ENCODE results near the gene ISLR2.

ISLR2 gene

DNA sequence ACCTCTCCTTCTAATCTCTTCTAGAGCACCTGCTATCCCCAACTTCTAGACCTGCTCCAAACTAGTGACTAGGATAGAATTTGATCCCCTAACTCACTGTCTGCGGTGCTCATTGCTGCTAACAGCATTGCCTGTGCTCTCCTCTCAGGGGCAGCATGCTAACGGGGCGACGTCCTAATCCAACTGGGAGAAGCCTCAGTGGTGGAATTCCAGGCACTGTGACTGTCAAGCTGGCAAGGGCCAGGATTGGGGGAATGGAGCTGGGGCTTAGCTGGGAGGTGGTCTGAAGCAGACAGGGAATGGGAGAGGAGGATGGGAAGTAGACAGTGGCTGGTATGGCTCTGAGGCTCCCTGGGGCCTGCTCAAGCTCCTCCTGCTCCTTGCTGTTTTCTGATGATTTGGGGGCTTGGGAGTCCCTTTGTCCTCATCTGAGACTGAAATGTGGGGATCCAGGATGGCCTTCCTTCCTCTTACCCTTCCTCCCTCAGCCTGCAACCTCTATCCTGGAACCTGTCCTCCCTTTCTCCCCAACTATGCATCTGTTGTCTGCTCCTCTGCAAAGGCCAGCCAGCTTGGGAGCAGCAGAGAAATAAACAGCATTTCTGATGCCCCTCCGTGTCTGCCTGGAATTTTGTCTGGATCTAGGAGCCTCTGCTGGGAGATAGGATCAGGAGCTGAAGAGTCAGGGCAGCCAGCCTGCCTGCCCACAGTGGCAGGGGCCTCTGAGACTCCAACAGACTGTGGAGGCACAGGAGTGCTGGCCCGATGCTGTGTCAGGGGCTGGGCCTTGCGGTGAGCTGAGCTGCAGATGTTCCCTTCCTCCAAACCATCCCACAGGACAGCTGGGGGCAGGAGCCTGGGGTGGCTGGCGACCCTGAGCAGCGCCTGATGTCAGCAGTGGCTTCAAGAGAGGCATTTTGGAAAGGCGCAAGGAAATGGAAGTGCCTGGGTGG is 46.2 kb downstream of the ISLR2 start:
- DNase-seq (ENCODE audit: low read depth in 2 of 2): no peak

DNA sequence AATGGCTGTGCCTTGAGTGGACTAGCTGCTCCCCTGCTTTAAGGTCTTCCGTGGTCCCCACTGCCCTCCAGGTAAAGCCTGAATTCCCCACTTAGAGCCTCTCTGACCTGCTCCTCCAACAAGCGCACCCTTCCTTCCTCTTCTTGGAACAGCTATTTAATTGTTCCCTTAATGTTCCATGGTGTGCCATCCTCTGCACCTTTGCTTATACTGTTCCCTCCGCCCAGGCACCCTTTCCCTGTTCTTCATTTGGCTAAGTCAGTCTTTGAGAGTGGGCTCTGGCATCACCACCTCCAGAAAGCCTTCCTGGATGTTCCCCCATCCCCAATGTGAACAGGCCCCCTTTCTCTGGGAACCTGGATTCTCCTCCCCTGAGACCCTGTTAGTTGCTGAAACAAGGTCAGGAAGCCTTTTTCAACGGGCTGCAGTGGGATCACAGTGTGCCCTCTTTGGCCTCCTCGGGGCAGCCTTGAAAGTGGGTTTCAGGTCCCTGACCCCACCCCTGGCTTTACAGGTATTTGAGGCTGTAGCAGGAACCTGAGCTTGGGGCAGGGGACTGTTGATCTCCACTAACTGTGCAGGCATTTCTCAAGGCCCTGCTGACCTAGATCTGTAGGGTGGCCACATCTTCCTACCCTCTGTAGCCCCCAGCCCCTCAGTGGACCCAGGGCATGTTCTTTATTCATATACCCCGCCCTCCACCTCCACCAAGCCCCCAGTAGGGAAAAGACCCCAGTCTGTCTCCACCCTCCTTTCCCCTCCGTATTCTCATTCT is 48.1 kb downstream of the ISLR2 start:
- no peak for DNase-seq (ENCODE audit: low read depth in 2 of 2)

DNA sequence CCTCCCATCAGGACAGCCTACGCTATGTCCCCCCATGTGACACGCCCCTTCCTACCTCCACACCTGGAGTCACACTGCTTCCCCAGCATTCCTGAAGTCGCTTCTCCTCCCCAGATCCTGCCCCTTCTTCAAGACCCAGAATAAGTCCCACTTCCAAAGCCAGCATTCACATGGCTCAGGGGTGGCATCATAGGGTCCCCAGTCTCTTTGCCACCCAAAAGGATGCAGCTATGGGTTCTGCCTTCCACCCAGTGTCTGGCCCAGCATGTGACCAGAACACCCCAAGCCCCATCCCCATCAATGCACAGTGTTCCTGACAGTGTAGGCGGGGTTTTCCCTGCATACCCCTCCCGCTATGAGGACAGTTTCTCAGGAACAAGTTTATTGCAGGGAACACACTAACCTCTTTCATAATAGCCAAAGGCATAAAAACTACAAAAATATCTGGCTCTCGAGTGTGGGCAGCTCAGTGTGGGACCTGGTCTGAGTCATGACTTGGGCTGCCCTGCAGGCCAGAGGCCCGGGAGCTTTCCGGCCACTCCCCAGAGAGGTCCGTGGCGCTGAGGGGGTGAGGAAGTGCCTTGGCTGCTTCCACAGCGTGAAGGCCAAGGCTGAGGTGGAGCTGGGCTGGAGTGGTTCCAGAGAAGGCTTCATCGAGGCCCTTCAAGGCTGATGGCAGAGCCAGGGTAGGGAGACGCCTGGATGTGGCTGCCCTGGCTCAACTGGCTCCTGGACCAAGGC is 48.9 kb downstream of the ISLR2 start:
- DNase-seq (ENCODE audit: low read depth in 2 of 2): no peak

DNA sequence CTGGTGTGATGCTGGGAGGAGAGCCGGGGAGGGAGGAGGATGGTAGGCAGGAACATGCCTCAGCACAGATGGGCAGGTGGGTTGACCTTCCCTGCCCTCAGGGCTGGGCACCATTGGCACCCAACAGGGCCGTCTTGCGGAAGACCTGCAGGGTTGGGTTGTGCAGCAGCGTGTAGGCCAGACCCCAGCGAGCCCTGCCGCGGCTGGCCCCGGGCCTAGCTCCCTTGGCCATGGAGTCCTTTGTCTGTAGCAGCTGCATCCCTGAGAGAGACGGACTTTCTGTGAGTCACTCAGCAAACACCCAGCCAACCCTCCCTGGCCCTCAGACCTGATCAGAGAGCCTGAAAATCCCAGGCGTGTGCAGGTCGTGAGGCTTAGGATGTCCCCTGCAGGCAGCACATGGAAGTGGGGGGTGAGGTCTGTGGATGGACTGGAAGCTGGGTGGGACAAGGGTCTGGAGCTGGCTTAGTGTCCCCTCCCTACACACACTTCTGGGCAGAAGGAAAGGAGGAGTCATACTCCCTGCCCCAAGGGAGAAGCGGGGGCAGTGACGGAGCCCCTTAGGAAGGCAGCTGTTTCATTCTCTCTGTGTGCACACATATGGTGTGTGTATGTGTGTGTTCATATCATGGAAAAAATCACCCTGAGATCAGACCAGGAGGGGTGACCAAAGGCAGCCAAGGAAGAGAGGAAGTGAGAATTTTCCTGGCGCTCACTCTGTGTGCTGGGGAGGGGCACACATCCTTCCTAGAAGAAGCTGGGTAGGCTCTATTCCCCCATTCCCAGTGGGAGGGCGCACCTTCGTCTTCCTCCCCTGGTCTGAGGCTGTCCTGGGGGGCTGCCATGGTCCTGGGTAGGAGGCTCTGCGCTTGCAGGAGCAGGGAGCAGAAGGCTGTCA is 49.8 kb downstream of the ISLR2 start:
- DNase-seq (ENCODE audit: low read depth in 2 of 2): no peak

DNA sequence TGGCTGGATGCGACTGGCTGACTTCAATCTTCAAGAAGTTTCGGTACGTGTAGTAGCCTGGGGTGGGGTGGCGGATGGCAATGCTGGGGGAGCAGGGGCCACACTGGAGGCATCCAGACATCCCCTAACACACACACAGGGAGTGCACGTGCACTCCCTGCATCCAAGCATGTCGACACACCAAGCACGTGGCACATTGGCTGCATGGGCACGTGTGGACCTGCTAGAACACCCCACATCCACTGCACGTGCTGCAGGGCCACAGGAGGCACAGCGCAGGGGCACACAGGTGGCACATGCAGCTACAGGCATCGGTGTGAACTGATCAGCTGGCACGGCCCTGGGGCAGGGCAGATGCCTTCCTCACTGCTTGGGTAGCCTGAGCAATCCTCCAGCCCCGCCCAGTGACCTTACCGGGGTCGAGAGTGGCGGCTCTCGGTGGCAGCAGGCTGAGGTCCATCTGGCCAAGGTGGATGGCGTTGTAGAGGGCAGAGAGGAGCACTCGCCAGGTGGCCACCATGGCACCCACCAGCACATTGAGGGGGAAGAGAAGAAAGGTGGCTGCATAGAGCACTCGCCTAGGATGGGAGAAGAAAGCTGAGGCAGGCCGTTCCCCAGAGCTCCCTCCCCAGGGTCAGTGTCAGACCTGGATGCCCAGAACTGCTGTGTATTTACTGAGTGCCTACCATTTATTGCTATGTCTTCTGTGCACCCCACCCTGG is 50.7 kb downstream of the ISLR2 start:
- DNase-seq (ENCODE audit: low read depth in 2 of 2): no peak

GRCh38 chr15:74182131-74182530 is 51.7 kb downstream of the ISLR2 start:
- no peak for DNase-seq (ENCODE audit: low read depth in 2 of 2)

DNA sequence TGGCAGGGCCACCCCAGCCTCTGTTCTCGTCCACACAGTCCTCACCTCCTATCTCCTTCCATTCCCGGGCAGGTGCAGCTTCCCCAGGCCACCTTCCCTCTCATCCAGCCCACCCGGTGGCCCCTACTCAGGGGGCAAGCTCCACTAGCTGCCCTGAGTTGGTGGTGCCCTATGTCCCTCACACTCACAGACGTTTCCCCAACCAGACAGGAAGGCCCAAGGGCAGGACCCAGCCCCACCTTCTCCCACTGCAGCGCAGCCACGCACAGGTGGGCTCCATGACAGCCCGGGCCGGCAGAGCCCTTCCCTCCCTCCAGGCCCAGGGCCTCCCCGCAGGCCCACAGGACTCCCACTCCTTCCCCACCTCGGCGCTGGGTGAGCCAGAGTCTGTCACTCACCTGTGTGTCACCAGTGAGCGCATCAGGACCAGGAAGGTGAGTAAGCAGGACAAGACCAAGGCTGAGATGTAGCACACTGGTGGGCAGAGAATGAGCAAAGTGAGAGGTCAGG is 54.3 kb downstream of the ISLR2 start:
- no peak for DNase-seq (ENCODE audit: low read depth in 2 of 2)

DNA sequence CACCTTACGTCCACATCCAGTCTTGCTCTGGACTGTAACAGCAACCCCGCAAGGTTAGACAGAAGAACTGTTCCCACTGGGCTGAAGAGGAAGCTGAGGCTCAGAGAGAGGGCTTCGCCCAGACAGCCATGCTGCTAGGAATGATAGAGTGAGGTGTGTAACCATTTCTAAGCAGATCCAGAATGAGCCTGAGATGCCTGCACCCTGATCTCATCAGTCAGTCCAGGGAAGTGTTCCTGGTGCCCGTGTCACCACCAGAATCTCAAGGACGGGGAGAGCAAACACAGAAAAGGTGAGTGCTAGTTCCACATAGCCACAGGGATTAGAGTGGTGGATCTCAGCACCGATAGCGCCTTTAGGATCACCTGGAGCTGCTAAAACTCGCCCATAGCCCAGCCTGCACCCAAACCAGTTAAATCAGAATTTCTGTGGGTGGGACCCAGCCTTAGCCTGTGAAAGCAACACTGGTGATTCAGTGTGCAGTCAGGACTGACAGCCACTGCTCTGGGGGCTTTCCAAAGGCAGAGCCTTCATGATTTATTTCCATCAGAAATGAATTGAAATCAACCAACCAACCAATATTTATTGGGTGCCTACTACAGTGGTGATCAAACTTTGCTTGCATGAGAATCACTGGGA is 55.4 kb downstream of the ISLR2 start:
- DNase-seq (ENCODE audit: low read depth in 2 of 2): no peak
